ENCODE measurements around the gene MSRB2. TPM values are rescaled to one million over a fixed set of nuclear protein-coding genes. Genes with fewer than 3 reads are reported as not detected.

The MSRB2 gene
- total RNA-seq, 2 donors from 2014 or later: 21.3 to 39.5 TPM

GRCh38 chr10:23157691-23158369 is 62.5 kb downstream of the MSRB2 start:
- no peak for ATAC-seq (ENCODE audit: insufficient number of reproducible peaks, low FRiP score, low read depth)
- Histone ChIP-seq H3K27me3 (replicated peaks; ENCODE audit: insufficient read depth) (no peaks in the 10 kb centered on the region), H3K27ac (no peak overlapping the region), H3K4me1 (ENCODE audit: control insufficient read depth in 1 of 2, low read depth in 2 of 2) (no peaks in the 10 kb centered on the region), H3K4me3 (no peak overlapping the region), H3K9me3 (no peaks in the 10 kb centered on the region), H3K36me3 (no peaks in the 10 kb centered on the region)
- DNase-seq (ENCODE audit: low spot score): no peak
- TF ChIP-seq CTCF (IDR thresholded peaks at IDR 0.05): no peak

- DNase-seq (ENCODE audit: low spot score): no peak
- Histone ChIP-seq H3K36me3 (no peaks in the 10 kb centered on the region), H3K27me3 (replicated peaks; ENCODE audit: insufficient read depth) (no peaks in the 10 kb centered on the region), H3K4me1 (ENCODE audit: control insufficient read depth in 1 of 2, low read depth in 2 of 2) (no peaks in the 10 kb centered on the region), H3K4me3 (no peak overlapping the region), H3K9me3 (no peaks in the 10 kb centered on the region), H3K27ac (no peak overlapping the region)
- TF ChIP-seq CTCF (IDR thresholded peaks at IDR 0.05): peak; percentile 52
- ATAC-seq (ENCODE audit: insufficient number of reproducible peaks, low FRiP score, low read depth): no peak
These were observed 63.0 kb downstream of the MSRB2 start for GRCh38 chr10:23158370-23158769.

- no peak for DNase-seq (ENCODE audit: low spot score)
- Histone ChIP-seq H3K36me3 (no peaks in the 10 kb centered on the region), H3K27ac (no peak overlapping the region), H3K4me1 (ENCODE audit: control insufficient read depth in 1 of 2, low read depth in 2 of 2) (peaks cover 0 to 10% of the 10 kb centered on the region in 2 donors), H3K9me3 (no peaks in the 10 kb centered on the region), H3K4me3 (no peak overlapping the region), H3K27me3 (replicated peaks; ENCODE audit: insufficient read depth) (peaks cover 4% of the 10 kb centered on the region)
- ATAC-seq (ENCODE audit: insufficient number of reproducible peaks, low FRiP score, low read depth): no peak
- no peak for TF ChIP-seq CTCF (IDR thresholded peaks at IDR 0.05)
These were observed 76.0 kb downstream of the MSRB2 start for GRCh38 chr10:23171232-23171876.

Other genes starting within 250 kb of the MSRB2 start
- not detected for gene ARMC3, start 167.5 kb upstream of the MSRB2 start, total RNA-seq
- not detected for gene PTF1A, start 96.7 kb downstream of the MSRB2 start, total RNA-seq
- not detected for gene C10orf67, start 249.2 kb downstream of the MSRB2 start, total RNA-seq

Data from thoracic aorta (tissue), 2 donors.